Mucosa of stomach (tissue), 1 donor: ENCODE results near the gene STON2.
"Not testable (repeated sequence)": the region's sequence is repeated elsewhere in the genome, so short reads cannot be mapped to it uniquely, and the experiment has no call there.

Experiments used
- H3K27me3 ChIP-seq: one replicate; pipeline ENCODE4 v1.7.0; 2013; ENCODE audit warnings: mild to moderate bottlenecking, low read length; ENCODE audit not compliant: control insufficient read depth, insufficient read depth
- H3K36me3 ChIP-seq: one replicate; pipeline ENCODE4 v1.7.0; 2013; ENCODE audit warnings: low read length; ENCODE audit not compliant: control insufficient read depth, insufficient read depth
- H3K4me1 ChIP-seq: one replicate; pipeline ENCODE4 v1.7.0; 2013; ENCODE audit warnings: mild to moderate bottlenecking, low read length; ENCODE audit not compliant: control insufficient read depth, insufficient read depth
- H3K4me3 ChIP-seq: one replicate; pipeline ENCODE4 v1.7.0; 2013; ENCODE audit warnings: low read length
- H3K9ac ChIP-seq: one replicate; pipeline ENCODE4 v1.7.0; 2013; ENCODE audit warnings: mild to moderate bottlenecking, low read length, moderate library complexity
- H3K9me3 ChIP-seq: one replicate; pipeline ENCODE4 v1.7.0; 2013; ENCODE audit warnings: mild to moderate bottlenecking, low read length, moderate library complexity; ENCODE audit not compliant: control insufficient read depth
- donor health status: Pancreatic carcinoma.

STON2 gene

DNA sequence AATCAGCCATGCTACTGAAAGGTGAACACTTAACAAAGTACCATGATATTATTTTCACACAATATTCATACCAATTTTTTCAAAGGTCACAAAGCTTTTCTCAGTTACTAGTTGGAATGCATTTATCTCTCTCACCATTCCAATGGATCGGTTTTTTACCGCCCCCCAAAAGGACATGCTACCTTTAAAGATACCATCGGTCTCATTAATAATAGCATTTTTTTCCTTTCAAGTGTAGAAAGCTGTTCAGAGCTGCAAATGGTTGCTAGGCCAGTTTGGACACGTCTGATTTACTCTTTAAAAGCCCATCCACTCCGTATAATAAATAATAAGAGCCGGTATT is 34.9 kb upstream of the STON2 start:
- Histone ChIP-seq H3K9me3 (no peaks in the 10 kb centered on the region), H3K4me1 (peaks cover 6% of the 10 kb centered on the region), H3K27me3 (peaks cover 36% of the 10 kb centered on the region), H3K36me3 (no peaks in the 10 kb centered on the region), H3K9ac (no peak overlapping the region), H3K4me3 (no peak overlapping the region)

DNA sequence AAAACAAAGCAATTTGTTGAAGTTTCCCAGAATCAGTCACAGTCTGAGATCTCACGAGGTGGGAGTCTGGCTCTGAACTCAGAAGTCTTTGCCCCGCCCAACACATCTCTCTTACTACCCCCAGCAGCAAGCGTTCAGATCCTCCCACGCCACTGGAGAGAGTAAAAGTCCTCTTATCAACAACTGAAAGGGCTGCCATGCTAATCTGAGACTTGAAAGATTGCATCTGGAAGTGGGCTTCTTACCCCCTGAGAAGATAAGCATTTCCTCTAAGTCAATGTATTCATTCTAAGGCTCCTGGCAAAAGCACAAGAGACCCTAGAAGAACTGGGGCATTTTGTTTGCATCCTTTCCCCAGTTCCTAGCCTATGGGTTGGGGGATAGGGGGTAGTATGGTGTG is 34.1 kb upstream of the STON2 start:
- Histone ChIP-seq H3K4me1 (peaks cover 6% of the 10 kb centered on the region), H3K36me3 (no peaks in the 10 kb centered on the region), H3K9me3 (no peaks in the 10 kb centered on the region), H3K9ac (no peak overlapping the region), H3K27me3 (peaks cover 36% of the 10 kb centered on the region), H3K4me3 (no peak overlapping the region)

DNA sequence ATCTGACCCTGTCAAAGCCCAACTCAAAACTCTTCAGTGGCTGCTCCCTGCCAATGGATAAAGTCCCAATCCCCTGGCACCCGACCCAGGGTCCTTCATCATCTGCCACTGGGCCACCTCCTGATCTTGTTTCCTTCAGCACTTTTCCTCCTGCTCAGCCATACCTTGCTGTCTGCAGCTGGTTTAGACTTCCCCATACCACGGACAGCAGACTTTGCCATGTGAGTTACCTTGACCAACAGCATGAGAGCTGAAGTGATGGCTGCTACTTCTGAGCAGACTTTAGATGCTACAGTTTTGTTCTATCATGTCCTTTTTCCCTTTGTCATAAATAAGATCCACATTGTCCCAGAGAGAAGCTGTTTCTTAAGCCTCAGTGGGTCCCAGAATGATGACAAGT is 33.3 kb upstream of the STON2 start:
- H3K36me3 ChIP-seq: no peaks in the 10 kb centered on the region
- H3K9me3 ChIP-seq: no peaks in the 10 kb centered on the region
- H3K4me1 ChIP-seq: peaks cover 6% of the 10 kb centered on the region
- H3K27me3 ChIP-seq: peaks cover 32% of the 10 kb centered on the region
- H3K9ac ChIP-seq: no peak overlapping the region
- H3K4me3 ChIP-seq: no peak overlapping the region

DNA sequence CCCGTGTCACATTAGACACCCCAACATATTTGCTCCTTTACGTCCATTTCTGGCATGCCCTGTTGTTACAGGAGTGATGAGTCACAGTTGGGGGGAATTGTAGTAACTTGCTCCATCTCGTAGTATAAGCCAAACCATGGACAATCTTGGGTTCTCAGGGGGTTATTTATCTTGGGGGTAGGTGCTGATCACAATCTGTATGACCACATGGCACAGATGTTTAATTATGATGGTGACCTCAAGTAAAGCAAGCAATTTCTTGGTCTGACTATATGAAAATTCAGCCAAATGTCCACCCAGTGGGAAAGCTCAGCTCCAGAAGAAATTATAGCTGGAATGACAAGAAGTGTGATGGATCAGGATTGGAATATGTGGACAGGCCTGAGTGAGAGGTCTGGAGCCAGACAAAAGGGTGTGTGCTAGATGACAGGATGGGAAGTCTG is 32.1 kb upstream of the STON2 start:
- Histone ChIP-seq H3K4me3 (no peak overlapping the region), H3K27me3 (peaks cover 26% of the 10 kb centered on the region), H3K36me3 (no peaks in the 10 kb centered on the region), H3K9ac (no peak overlapping the region), H3K4me1 (peaks cover 13% of the 10 kb centered on the region), H3K9me3 (no peaks in the 10 kb centered on the region)

DNA sequence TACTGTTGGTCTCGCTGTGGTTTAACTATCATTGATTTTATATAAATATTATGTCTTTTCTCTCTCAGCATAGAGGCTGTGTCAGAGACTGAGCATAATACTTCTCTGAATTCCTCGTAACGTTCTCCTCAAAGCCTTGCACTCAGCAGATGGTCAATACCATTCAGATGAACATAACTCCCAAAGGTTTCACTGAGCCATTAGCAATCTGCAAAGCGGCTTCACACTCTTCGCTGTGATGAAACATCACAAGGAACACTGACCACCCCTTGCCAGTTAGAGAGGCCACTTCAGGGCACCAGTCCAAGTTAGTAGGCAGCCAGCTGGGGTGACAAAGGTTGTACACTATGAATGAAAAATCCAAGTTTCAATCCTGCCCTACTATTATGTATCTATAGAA is 30.1 kb upstream of the STON2 start:
- Histone ChIP-seq H3K9ac (no peak overlapping the region), H3K36me3 (no peaks in the 10 kb centered on the region), H3K27me3 (peaks cover 10% of the 10 kb centered on the region), H3K4me1 (peaks cover 9% of the 10 kb centered on the region), H3K4me3 (no peak overlapping the region), H3K9me3 (no peaks in the 10 kb centered on the region)

DNA sequence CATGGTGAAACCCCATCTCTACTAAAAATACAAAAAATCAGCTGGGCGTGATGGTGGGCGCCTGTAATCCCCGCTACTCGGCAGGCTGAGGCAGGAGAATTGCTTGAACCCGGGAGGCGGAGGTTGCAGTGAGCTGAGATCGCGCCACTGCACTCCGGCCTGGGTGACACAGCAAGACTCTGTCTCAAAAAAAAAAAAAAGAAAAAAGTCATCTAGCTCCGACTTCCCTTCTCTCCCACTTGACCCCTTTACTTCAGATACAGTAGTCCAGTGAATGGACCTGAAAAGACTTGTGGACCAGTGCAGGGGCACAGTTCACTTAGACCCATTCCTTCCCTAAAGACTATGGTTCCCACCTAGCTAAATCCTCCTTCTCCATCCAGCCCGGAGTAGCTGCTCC is 29.6 kb upstream of the STON2 start:
- H3K36me3 ChIP-seq, H3K27me3 ChIP-seq, H3K4me1 ChIP-seq, H3K4me3 ChIP-seq, H3K9me3 ChIP-seq, H3K9ac ChIP-seq: not testable (repeated sequence)

DNA sequence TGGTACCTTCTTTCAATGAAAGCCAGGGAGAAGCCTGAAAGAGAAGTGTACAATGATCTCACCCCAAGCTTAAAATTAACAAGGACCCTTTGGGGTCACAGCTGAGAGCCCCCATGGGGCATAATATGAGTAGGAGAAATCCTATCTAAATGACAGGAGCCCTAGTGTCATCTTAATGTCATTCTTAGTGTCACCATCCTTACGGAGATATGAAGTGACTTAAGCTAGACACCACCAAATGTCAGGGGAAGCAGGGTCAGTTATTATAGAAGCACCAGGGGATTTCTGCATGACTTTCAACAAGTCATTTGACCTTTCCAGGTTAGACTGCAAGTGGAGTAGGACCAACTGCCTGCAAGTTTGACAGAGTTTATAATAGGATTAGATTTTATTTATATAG is 28.9 kb upstream of the STON2 start:
- H3K27me3 ChIP-seq: peaks cover under 1% of the 10 kb centered on the region

DNA sequence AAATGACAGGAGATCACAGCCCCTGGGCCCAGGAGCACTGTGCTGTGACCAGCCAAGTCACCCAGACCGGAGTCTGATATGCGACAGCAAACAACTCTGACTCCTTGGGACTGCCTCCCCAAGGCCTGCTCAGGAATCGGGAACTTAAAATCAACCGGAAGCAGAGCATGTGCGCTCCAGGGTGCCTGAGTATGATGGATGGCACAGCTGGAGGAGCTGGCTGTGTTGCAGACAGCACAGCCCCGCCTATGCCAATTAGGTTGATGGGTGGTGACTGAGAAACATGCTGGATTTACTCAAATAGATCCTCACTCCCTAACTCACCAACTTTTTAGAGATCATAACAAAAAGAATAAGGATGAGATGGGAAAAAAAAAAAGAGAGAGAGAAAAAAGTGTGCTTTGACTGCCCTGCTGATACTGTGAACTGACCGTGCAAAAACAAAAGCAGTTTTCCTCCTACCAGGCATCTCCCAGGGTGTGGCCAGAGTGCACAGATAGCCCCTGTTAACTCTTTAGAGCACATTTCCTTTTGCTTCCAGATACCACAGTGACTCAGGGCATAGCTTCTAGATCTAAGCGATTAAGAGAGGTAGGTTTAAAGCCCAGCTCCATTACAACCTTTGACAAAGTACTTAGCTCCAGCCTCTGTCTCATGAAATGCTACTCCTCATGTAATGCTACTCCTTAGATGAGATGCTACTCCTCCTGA is 27.4 kb upstream of the STON2 start:
- Histone ChIP-seq H3K4me3 (no peak overlapping the region), H3K4me1 (peaks cover 9% of the 10 kb centered on the region), H3K9ac (no peak overlapping the region), H3K9me3 (no peaks in the 10 kb centered on the region), H3K27me3 (no peaks in the 10 kb centered on the region), H3K36me3 (no peaks in the 10 kb centered on the region)

More for the DNA sequence above, 28.9 kb upstream of the STON2 start:
- Histone ChIP-seq H3K9me3 (no peaks in the 10 kb centered on the region), H3K36me3 (no peaks in the 10 kb centered on the region), H3K9ac (no peak overlapping the region), H3K4me1 (peaks cover 9% of the 10 kb centered on the region), H3K4me3 (no peak overlapping the region)

DNA sequence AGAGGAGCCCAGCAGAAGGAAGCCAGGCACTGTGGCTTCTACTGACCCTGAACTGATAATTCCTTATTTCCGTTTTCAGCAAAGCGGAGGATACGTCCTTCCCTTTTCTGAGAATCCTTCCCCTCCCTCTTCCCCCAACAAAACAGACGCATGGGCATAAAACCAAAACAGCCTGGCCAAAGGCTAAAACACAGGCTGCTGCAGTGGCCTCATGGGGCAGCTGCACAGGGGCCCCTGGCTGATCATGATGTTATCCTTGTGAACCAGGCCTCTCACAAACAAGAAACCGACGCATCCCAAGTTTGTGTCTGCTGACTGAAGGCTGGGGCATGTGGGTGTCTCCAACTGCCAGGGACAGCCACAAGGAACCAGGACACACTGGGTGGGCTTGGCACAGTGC is 23.4 kb upstream of the STON2 start:
- Histone ChIP-seq H3K4me1 (peaks cover 9% of the 10 kb centered on the region), H3K9ac (no peak overlapping the region), H3K4me3 (no peak overlapping the region), H3K36me3 (no peaks in the 10 kb centered on the region), H3K27me3 (no peaks in the 10 kb centered on the region), H3K9me3 (no peaks in the 10 kb centered on the region)

DNA sequence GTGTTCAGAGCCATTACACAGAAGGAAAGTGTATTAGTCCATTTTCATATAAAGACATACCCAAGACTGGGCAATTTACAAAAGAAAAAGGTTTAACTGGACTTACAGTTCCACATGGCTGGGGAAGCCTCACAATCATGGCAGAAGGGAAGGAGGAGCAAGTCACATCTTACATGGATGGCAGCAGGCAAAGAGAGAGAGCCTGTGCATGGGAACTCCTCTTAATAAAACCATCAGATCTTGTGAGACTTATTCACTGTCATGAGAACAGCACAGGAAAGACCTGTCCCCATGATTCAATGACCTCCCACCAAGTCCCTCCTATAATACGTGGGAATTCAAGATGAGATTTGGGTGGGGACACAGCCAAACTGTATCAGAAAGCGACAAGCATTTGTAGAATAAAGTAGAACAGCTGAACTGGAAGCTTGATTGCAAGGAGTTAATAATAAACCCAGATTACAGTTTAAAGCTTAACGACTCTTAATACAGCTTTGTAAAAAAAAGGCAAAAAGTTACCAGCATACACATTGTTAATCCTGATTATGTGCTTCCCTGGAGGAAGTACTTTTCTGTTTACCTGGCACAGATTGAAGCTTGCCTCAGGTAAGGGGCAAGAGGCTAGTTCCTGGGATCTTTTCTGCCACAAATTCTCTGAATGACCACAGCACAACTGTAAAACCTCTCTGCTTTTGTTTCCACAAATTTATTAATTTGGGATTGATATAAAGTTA is 18.1 kb upstream of the STON2 start:
- Histone ChIP-seq H3K4me1 (no peaks in the 10 kb centered on the region), H3K4me3 (no peak overlapping the region), H3K9me3 (no peaks in the 10 kb centered on the region), H3K36me3 (no peaks in the 10 kb centered on the region), H3K9ac (no peak overlapping the region), H3K27me3 (no peaks in the 10 kb centered on the region)

DNA sequence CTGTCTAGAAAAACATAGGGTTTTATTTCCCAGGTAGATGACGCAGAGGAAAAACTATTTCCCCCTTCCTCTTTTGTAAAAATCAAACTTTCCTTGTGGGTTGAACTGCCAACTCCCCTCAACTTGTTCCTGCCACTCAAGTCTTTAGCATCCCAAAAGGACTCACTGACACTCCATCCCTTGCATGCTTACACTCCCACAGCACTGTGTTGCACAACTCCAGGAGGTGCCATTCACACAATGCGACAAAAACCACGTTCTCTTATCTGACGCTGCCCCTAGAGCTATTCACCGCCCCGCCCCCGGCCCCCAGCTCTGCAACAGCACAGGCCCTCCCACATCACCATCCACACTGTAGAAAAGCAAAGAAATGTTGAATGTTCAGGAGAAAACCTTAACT is 16.9 kb upstream of the STON2 start:
- Histone ChIP-seq H3K9me3 (no peaks in the 10 kb centered on the region), H3K4me3 (no peak overlapping the region), H3K27me3 (no peaks in the 10 kb centered on the region), H3K9ac (no peak overlapping the region), H3K36me3 (no peaks in the 10 kb centered on the region), H3K4me1 (no peaks in the 10 kb centered on the region)

DNA sequence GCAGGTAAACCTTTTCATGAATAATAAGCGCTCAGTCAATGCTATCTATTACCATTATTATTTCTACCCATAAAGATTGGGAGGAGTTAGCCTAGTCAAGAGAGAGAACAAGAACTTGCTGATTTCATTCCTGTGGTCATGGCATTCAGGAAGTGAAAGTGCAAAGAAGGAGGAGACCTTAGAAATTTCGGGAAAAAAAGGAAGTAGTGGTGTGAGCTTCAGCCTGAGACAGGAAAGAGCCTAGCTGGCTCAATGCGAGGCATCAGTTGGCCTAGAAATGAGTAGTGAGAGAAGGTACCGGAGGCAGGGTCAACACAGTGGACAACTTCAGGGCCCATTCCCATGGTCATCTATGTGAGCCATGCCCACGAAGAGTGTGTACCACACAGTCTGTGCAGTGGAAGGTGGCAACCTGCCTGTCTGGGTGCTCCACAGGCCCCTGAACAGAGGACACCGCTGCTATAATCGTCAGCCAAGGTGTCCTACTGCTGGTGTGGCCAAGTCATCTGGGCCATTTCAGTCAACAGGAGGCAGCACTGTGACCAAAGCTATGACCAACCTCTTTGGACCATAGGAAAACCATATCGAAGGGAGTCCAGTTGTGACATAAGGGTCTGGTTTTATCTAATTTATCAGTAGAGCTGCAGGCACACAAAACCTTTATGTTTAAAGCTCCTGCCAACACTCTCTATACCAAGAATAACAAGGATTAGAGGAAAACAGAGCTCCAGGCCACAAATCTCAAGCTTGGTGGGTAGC is 16.2 kb upstream of the STON2 start:
- no peak overlapping the region for H3K9ac ChIP-seq
- H3K4me3 ChIP-seq: no peak overlapping the region
- H3K4me1 ChIP-seq: no peaks in the 10 kb centered on the region
- H3K9me3 ChIP-seq: no peaks in the 10 kb centered on the region
- no peaks in the 10 kb centered on the region for H3K27me3 ChIP-seq
- no peaks in the 10 kb centered on the region for H3K36me3 ChIP-seq
